ENCODE data around the gene PPP6R1.

PPP6R1 gene

GRCh38 chr19:55253842-55254624 is 4.8 kb downstream of the PPP6R1 start:
- Histone ChIP-seq H2AFZ (ENCODE audit: low read depth) (no peak overlapping the region), H3K27me3 (ENCODE audit: insufficient read depth, low read depth) (no peaks in the 10 kb centered on the region), H3K79me2 (ENCODE audit: insufficient read depth, low read depth) (peaks cover 92% of the 10 kb centered on the region), H3K36me3 (ENCODE audit: insufficient read depth) (no peaks in the 10 kb centered on the region), H3K4me1 (ENCODE audit: low read depth, poor library complexity, severe bottlenecking) (peaks cover 21% of the 10 kb centered on the region), H3K27ac (no peak overlapping the region), H3K9ac (no peak overlapping the region), H3K4me3 (IDR thresholded peaks at IDR 0.05; ENCODE audit: insufficient read depth, low read depth, low read length) (no peak overlapping the region), H4K20me1 (ENCODE audit: insufficient read depth) (peaks cover 26% of the 10 kb centered on the region), H3K4me2 (no peak overlapping the region)
- TF ChIP-seq CTCF (conservative IDR thresholded peaks at IDR 0.05; ENCODE audit: low read depth, low read length): no peak

- peaks cover 21% of the 10 kb centered on the region for H3K4me1 ChIP-seq (ENCODE audit: low read depth, poor library complexity, severe bottlenecking)
- H3K4me3 ChIP-seq (IDR thresholded peaks at IDR 0.05; ENCODE audit: insufficient read depth, low read depth, low read length): no peak overlapping the region
- TF ChIP-seq CTCF (conservative IDR thresholded peaks at IDR 0.05; ENCODE audit: low read depth, low read length): no peak
- no peak overlapping the region for H3K27ac ChIP-seq
- H2AFZ ChIP-seq (ENCODE audit: low read depth): no peak overlapping the region
- no peaks in the 10 kb centered on the region for H3K36me3 ChIP-seq (ENCODE audit: insufficient read depth)
- H3K79me2 ChIP-seq (ENCODE audit: insufficient read depth, low read depth): peaks cover 98% of the 10 kb centered on the region
- H4K20me1 ChIP-seq (ENCODE audit: insufficient read depth): peaks cover 26% of the 10 kb centered on the region
- H3K4me2 ChIP-seq: no peak overlapping the region
- H3K27me3 ChIP-seq (ENCODE audit: insufficient read depth, low read depth): no peaks in the 10 kb centered on the region
- H3K9ac ChIP-seq: no peak overlapping the region
Measured at GRCh38 chr19:55252760-55253663, 5.8 kb downstream of the PPP6R1 start.

GRCh38 chr19:55251341-55252081 is 7.3 kb downstream of the PPP6R1 start:
- Histone ChIP-seq H3K4me3 (IDR thresholded peaks at IDR 0.05; ENCODE audit: insufficient read depth, low read depth, low read length) (no peak overlapping the region), H3K9ac (no peak overlapping the region)

More at GRCh38 chr19:55251341-55252081, 7.3 kb downstream of the PPP6R1 start:
- no peaks in the 10 kb centered on the region for H3K27me3 ChIP-seq (ENCODE audit: insufficient read depth, low read depth)
- no peak overlapping the region for H3K27ac ChIP-seq
- H3K79me2 ChIP-seq (ENCODE audit: insufficient read depth, low read depth): peaks cover 88% of the 10 kb centered on the region
- peaks cover 9% of the 10 kb centered on the region for H3K4me1 ChIP-seq (ENCODE audit: low read depth, poor library complexity, severe bottlenecking)
- TF ChIP-seq CTCF (conservative IDR thresholded peaks at IDR 0.05; ENCODE audit: low read depth, low read length): no peak
- no peak overlapping the region for H2AFZ ChIP-seq (ENCODE audit: low read depth)
- H3K4me2 ChIP-seq: no peak overlapping the region
- H4K20me1 ChIP-seq (ENCODE audit: insufficient read depth): peaks cover 20% of the 10 kb centered on the region
- H3K36me3 ChIP-seq (ENCODE audit: insufficient read depth): no peaks in the 10 kb centered on the region

Measured in KMS-11 (cell line).